Thyroid gland (tissue), 4 donors: ENCODE results near the gene TMEM98. TPM values are rescaled to one million over a fixed set of nuclear protein-coding genes. Genes with fewer than 3 reads are reported as not detected.

Experiments used
- DNase-seq, 2 donors: peaks; one replicate each; pipeline ENCODE4 v3.0.0-alpha.2; 2019
- H3K27ac ChIP-seq, 3 donors: fragments of 200-600 bp; sonication (generic); 1 replicate in 2 of 3; 2 replicates in 1 of 3; pipeline ENCODE4 v1.5.1; 2016 to 2019; ENCODE audit warnings: mild to moderate bottlenecking in 1 of 3, moderate library complexity in 1 of 3
- H3K27me3 ChIP-seq: fragments of 200-600 bp; sonication (generic); one replicate; pipeline ENCODE4 v1.5.1; 2019
- H3K36me3 ChIP-seq, 2 donors: fragments of 200-600 bp; sonication (generic); one replicate each; pipeline ENCODE4 v1.5.1; 2016 to 2019
- H3K4me1 ChIP-seq, 2 donors: fragments of 200-600 bp; sonication (generic); one replicate each; pipeline ENCODE4 v1.5.1; 2017 to 2019
- H3K4me3 ChIP-seq, 3 donors: fragments of 200-600 bp; sonication (generic); replicated peaks in 1 of 3; 1 replicate in 2 of 3; 2 replicates in 1 of 3; pipeline ENCODE4 v1.5.1; 2016; ENCODE audit warnings: mild to moderate bottlenecking in 1 of 3
- H3K9me3 ChIP-seq: fragments of 200-600 bp; sonication (generic); one replicate; pipeline ENCODE4 v1.5.1; 2017
- CTCF ChIP-seq, 6 experiments: fragments of 200-600 bp in 3 of 6; fragments of 450-650 bp in 3 of 6; sonication (generic) in 3 of 6; IDR thresholded peaks; one replicate each; pipeline ENCODE4 v1.5.1; 2016 to 2019; ENCODE audit warnings: antibody characterized with exemption in 6 of 6, mild to moderate bottlenecking in 2 of 6, inconsistent platforms in 1 of 6, moderate library complexity in 1 of 6
- POLR2A ChIP-seq, 2 donors: fragments of 450-650 bp; IDR thresholded peaks; one replicate each; pipeline ENCODE4 v1.6.1; 2017; ENCODE audit warnings: antibody characterized with exemption in 2 of 2, mild to moderate bottlenecking in 2 of 2, moderate library complexity in 1 of 2
- WGBS, 2 donors: methylation state at CpG; one replicate each; pipeline ENCODE4 v1.1.5; 2017; 5-methylcytosine and 5-hydroxymethylcytosine counted together
- intact Hi-C: fragments of 100-400 bp; cut with DNase I; formaldehyde crosslinking; loops from one replicate; pipeline ENCODE4 v1.15.1; 2023
- total RNA-seq, 4 donors: library from RNA; depleted of rRNA; stranded (reverse); fragments of >200 nt; gene quantifications; one replicate each; pipeline ENCODE4 v1.2.3, GENCODE V29; 2016

Gene TMEM98
- total RNA-seq, 4 donors from 2014 or later: 57.0 to 121 (median 74.8) TPM

- Histone ChIP-seq H3K4me3 (no peak overlapping the region), H3K27ac (no peak overlapping the region), H3K9me3 (no peaks in the 10 kb centered on the region), H3K4me1 (no peaks in the 10 kb centered on the region), H3K36me3 (no peaks in the 10 kb centered on the region), H3K27me3 (no peaks in the 10 kb centered on the region)
- TF ChIP-seq CTCF (IDR thresholded peaks at IDR 0.05): no peak
- 55 to 62% methylated on average over 2 of the region's 2 CpGs for WGBS, 2 donors
- intact Hi-C loops: no loop called here
- DNase-seq: no peak
These were observed 28.5 kb upstream of the TMEM98 start for GRCh38 chr17:32899236-32900013.

- DNase-seq: no peak
- Histone ChIP-seq H3K27ac (no peak overlapping the region), H3K36me3 (no peaks in the 10 kb centered on the region), H3K9me3 (no peaks in the 10 kb centered on the region), H3K4me1 (no peaks in the 10 kb centered on the region), H3K27me3 (no peaks in the 10 kb centered on the region), H3K4me3 (no peak overlapping the region)
- 89 to 96% methylated on average over 4 of the region's 4 CpGs for WGBS, 2 donors
- intact Hi-C loops: no loop called here
- no peak for TF ChIP-seq POLR2A (IDR thresholded peaks at IDR 0.05)
- no peak for TF ChIP-seq CTCF (IDR thresholded peaks at IDR 0.05)
These were observed 26.2 kb upstream of the TMEM98 start for GRCh38 chr17:32901743-32902142.

- DNase-seq: no peak
- no peaks in the 10 kb centered on the region for H3K9me3 ChIP-seq
- no peaks in the 10 kb centered on the region for H3K27me3 ChIP-seq
- WGBS, 2 donors: 73 to 74% methylated on average over 5 of the region's 5 CpGs
- H3K4me3 ChIP-seq: no peak overlapping the region
- no peak overlapping the region for H3K27ac ChIP-seq
- H3K4me1 ChIP-seq: no peaks in the 10 kb centered on the region
- intact Hi-C loops: no loop called here
- no peaks in the 10 kb centered on the region for H3K36me3 ChIP-seq
- TF ChIP-seq POLR2A (IDR thresholded peaks at IDR 0.05): no peak
- TF ChIP-seq CTCF (IDR thresholded peaks at IDR 0.05): no peak
These were observed 23.9 kb upstream of the TMEM98 start for GRCh38 chr17:32903774-32904673.

GRCh38 chr17:32904891-32905290 lies 23.1 kb upstream of the TMEM98 start:
- no peak for TF ChIP-seq CTCF (IDR thresholded peaks at IDR 0.05)
- no peak for TF ChIP-seq POLR2A (IDR thresholded peaks at IDR 0.05)
- 81 to 88% methylated on average over 3 of the region's 3 CpGs for WGBS, 2 donors
- Histone ChIP-seq H3K4me3 (no peak overlapping the region), H3K4me1 (peaks cover 0 to under 1% of the 10 kb centered on the region in 2 donors), H3K27ac (no peak overlapping the region), H3K36me3 (no peaks in the 10 kb centered on the region), H3K27me3 (no peaks in the 10 kb centered on the region), H3K9me3 (no peaks in the 10 kb centered on the region)
- no peak for DNase-seq
- intact Hi-C loops: no loop called here

- Histone ChIP-seq H3K4me1 (peaks cover 9 to 11% of the 10 kb centered on the region in 2 donors), H3K36me3 (no peaks in the 10 kb centered on the region), H3K9me3 (no peaks in the 10 kb centered on the region), H3K4me3 (no peak overlapping the region), H3K27me3 (no peaks in the 10 kb centered on the region), H3K27ac (no peak overlapping the region)
- 80 to 84% methylated on average over 6 of the region's 6 CpGs for WGBS, 2 donors
- intact Hi-C loops: no loop called here
- TF ChIP-seq CTCF (IDR thresholded peaks at IDR 0.05) (no peak), POLR2A (IDR thresholded peaks at IDR 0.05) (no peak)
- no peak for DNase-seq
These were observed 20.4 kb upstream of the TMEM98 start for GRCh38 chr17:32907583-32907982.
